NCI-H345 (cell line): ENCODE data around the gene HHEX.
"Not testable (repeated sequence)": the region's sequence is repeated elsewhere in the genome, so short reads cannot be mapped to it uniquely, and the experiment has no call there.

Experiments
- DNase-seq: peaks from one replicate; lab custom pipeline; 2025; lab: John Stamatoyannopoulos, UW

Gene HHEX

DNA sequence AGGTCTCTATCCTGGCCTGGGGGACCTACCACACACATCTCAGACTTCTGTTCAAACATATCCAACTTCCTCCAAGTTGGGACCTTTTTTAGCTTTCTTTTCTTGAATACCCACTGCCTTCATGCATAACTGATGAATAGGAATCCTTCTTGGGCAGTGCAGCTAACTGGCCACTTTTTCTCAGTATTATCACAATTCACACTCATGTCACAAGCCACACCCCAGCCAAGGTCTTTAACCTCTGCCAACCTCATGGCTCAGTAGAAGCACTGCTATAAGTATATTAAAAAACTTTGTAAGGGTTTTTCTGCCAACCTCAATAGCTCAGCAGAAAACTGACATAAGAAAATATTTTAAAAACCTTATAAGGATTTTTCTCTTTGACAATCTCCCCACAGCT is 44.5 kb downstream of the HHEX start:
- DNase-seq: no peak

- DNase-seq: no peak
Measured at GRCh38 chr10:92735938-92736337, 46.2 kb downstream of the HHEX start.

GRCh38 chr10:92737484-92737883 is 47.7 kb downstream of the HHEX start:
- no peak for DNase-seq

DNA sequence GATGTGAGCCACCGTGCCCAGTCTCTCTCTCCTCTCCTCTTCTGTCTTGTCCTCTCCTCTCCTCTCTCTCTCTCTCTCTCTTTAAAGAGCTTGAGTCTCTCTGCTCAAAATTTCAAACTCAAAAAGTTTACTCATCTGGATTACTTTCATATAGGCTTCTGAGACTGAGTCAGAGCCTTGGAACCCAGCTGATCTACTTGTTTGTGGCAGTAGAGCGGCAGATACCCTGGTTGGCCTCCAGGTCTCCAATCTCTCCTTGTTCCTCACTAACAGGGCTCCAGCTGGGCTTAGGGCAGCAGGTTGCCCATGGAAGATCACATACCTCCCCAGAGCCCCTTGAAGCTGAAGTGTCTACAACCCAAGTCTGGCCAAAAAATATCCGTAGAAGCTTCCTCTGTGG is 51.0 kb downstream of the HHEX start:
- no peak for DNase-seq

- not testable (repeated sequence) for DNase-seq
Measured at GRCh38 chr10:92741741-92742140, 52.0 kb downstream of the HHEX start.

GRCh38 chr10:92742331-92743228 is 52.8 kb downstream of the HHEX start:
- DNase-seq: no peak
